GM19452 (cell line): ENCODE data around the gene STARD6.
A peak's percentile ranks its signal among the peaks of the same experiment; 100 is the strongest.
"Not testable (repeated sequence)": the region's sequence is repeated elsewhere in the genome, so short reads cannot be mapped to it uniquely, and the experiment has no call there.

Experiments used
- ATAC-seq: cut with Tn5 transposase; IDR thresholded peaks from one replicate; pipeline ENCODE4 v1.9.1; 2021; ENCODE audit not compliant: unreplicated experiment

The STARD6 gene, protein sequence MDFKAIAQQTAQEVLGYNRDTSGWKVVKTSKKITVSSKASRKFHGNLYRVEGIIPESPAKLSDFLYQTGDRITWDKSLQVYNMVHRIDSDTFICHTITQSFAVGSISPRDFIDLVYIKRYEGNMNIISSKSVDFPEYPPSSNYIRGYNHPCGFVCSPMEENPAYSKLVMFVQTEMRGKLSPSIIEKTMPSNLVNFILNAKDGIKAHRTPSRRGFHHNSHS

DNA sequence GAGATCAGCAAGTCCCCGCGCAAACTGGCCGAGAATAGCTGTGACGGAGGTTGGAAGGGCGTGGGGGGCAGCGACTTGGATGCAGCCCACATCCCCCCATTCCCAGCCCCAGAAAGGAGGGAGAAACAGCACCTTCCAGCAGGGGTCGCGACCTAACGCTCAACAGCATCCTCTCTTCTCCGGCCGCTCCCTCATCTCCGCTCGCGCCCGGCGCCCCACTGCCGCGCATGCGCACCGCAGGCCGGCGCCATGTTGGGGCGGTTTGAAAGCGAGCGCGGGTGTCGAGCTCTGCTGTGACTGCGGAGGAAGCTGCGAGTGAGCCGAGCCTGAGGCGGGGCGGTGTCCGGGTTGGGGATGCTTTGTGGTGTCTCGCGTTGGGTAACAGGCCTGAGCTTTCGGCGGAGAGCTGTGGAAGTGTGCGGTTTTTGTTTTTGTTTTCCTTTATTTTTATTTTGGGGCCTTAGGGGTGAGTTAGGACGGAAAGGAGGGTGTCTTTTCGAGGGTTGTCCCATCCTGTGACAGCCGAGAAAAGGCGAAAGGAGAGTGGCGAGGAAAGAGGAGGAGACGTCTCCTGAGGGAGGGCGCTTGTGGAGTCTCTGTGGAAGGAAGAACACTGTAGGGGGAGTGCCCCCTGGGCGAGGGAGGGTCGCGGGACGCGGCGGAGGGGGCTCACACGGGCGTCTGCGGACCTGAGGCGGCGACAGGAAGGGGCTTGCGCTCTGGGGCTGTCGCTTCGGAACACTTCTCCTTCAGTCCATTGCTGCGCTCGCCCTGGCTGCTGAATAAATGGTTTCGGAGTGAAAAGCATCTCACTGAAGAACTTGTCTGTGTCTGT lies at the start of gene STARD6, which contains the start of gene C18orf54:
STARD6 (minus strand) TSS at position 199 of the 835 bp plus-strand sequence. CDS start 3,285 bp downstream, outside the sequence.
C18orf54 (plus strand) TSS at position 247 of the 835 bp plus-strand sequence. CDS start 2,667 bp downstream, outside the sequence.
- peak; percentile 94 for ATAC-seq

DNA sequence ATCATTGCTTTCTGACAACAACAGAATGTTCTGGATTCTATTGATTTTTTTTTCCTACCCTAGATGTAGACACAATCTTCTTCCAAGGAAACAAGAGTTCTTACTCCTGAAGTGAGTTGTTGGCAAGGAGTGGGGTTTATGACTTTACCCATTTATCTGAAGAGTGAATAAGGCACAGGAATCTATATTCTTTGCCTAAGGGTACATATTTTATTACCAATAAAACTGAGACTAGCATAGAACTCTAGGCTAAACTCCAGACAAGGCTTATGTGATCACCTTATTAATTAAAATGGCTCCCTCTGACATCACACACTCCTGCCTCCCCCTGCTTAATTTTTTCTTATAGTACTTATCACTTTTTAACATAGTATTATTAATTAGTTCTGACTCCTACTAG lies 47.6 kb upstream of the STARD6 start:
- ATAC-seq: no peak

DNA sequence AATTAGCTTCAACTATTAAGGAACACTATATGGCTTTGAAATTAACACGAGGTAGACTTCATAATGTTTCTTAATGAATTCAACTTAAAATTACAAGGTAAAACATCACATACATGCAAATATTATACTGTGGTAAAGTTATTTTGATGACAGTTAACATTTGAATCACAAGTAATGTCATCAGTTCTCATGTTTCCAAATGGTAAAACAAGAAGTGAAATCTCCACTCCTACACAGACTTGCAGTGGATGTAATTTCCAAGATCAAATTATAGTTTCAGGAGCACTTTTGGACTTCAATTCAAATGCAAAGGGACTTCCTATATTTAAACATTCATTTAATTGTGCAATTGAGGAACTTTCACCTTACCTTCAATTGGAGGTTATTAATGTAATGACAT lies 39.1 kb upstream of the STARD6 start:
- no peak for ATAC-seq

DNA sequence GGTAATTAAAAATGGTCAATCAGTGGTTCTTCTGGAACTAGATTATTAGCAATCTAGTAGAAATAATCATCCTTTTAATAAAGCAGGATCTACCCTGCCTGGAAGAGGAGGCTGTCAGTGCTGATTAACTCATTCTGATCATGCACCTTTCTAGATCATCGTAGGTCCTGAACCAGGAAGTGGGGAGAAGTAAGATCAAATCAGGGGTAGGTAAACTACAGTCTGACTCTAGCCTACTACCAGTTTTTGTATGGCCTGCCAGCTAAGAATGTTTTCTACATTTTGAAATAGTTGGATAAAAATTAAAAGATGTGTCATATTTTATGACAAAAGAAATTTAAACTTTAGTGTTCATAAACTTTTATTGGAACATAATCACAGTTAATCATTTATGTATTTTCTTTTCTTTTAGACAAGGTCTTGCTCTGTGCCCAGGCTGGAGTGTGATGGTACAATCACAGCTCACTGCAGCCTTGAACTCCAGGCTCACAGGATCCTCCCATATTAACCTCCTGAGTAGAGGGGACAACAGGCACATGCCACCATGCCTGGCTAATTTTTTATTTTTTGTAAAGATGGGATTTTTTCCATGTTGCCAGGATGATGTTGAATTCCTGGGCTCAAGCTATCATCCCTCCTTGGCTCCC lies 36.1 kb upstream of the STARD6 start:
- no peak for ATAC-seq

DNA sequence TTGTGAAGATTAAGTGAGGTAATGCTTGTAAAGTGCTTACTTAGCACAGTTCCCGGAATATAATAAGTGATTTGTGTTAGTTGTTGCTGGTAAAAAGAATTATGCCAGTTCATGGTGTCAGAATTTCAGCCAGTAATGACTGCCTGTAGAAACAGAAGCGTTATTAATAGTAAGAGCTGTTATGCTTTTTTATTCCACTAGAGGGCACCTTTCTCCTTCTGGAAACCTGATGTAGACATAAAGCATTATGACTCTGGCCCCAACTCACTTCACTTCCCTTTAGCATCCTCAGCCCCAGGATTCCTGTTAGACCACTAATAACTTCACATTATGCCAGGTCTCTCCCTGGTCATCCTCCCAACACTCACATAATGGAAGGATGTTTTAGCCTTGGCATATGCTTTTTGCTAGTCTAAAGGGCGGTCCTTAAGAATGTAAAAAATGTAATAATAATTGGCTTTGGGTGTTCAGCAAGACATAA lies 34.9 kb upstream of the STARD6 start:
- ATAC-seq: peak; percentile 56

DNA sequence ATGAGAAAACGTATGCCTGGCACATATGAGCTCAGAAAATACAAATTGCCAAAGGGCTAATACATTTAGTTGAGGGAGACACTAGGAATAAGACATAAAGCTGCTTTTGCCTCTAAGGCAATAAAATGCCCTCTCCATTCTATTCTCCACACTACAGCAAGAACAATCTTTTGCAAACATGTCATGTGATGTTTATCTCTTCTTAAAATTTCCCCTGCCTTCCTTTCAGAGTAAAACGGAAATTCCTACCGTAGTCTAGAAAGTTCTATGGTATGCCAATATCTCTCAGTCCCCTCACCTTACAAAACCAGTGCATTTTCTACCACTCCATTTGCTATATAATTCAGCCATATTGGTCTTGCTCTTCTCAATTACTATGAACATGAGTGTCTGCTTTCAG lies 33.2 kb upstream of the STARD6 start:
- no peak for ATAC-seq

DNA sequence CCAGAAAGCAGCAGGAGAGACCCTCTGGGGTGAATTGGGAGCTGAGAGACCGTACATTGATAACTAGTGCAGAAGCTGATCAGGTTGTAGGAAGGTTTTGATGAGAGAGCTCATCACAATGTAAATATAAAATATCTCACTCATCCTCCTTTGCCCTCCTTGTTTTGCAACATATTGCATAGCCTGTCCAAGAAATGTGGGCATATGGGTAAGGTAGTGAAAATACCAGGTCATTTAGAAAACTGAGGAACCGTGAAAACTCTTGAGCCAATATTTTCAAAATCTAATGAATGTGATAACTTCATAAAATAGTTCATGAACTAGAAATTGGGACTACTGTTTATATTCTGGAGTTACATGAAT lies 31.5 kb upstream of the STARD6 start:
- no peak for ATAC-seq

DNA sequence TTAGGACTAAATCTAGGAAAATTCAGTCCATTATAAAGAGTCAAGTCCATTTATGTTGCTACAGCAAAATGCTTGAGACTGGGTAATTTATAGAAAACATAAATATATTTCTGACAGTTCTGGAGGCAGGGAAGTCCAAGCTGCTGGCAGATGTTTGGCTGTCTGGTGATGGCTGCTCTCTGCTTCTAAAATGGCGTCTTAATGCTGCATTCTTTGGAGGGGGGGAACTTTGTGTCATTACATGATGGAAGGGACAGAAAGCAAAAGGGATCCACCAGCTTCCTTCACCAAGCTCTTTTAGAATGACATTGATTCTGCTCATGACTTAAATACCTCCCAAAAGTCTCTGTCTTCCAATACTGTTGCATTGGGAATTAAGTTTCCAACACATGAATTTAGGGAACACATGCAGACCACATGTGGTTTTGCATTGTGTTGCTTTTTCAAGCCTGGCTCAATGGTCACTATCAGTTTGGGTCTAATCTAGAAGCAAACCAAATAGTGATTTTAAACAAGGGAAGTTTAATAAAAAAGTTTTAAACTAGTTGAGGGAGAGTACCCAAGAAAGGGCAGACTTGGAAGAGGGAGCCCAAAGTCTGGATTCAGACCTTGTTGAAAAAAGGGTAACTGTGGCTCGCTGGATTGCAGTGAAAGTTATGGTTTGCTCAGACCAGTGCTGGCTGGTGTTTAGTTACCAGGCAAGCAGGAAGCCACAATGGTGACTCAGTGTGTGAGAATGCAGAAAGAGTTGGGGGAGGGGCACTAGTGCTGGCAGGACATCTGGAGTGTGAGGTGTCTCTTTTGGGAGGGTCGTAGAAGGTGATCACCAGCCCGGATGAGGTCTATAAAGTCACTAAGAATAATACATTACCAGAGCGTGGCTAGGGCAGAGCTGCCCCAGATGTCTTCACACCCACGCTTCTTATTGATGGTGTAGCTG lies 30.8 kb upstream of the STARD6 start:
- ATAC-seq: peak; percentile 94

DNA sequence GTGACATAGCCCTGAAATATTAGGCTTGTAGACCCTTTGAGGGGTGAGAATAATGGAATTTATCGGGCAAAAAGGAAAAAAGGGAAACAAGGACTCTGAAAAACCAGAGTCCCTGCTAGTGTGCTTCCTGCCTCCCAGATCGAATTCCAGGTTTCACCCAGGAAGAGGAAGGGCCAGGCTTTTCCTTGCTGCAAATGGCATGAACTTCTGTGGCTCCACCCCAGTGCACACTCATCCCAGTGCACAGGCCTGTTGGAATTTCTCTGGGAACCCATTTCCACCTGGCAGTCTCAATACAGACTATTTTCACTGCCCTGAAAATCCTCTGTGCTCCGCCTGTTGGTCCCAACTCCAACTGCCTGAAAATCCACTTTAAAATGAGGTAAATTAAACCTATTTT lies 30.0 kb upstream of the STARD6 start:
- no peak for ATAC-seq

DNA sequence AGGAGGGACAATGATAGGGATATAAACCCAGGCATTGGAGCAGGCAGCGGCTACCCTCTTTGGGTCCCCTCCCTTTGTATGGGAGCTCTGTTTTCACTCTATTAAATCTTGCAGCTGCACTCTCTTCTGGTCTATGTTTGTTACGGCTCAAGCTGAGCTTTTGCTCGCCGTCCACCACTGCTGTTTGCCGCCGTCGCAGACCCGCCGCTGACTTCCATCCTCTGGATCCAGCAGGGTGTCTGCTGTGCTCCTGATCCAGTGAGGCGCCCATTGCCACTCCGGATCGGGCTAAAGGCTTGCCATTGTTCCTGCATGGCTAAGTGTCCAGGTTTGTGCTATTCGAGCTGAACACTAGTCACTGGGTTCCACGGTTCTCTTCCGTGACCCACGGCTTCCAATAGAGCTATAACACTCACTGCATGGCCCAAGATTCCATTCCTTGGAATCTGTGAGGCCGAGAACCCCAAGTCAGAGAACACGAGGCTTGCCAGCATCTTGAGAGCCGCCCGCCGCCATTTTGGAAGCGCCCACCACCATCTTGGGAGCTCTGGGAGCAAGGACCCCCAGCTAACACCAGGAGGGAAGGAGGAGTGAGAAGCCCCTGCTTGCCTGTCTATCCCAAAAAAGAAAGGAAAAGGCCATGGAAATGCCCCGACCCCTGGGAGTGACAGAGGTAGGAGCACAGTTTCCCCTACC lies 29.3 kb upstream of the STARD6 start:
- ATAC-seq: not testable (repeated sequence)

DNA sequence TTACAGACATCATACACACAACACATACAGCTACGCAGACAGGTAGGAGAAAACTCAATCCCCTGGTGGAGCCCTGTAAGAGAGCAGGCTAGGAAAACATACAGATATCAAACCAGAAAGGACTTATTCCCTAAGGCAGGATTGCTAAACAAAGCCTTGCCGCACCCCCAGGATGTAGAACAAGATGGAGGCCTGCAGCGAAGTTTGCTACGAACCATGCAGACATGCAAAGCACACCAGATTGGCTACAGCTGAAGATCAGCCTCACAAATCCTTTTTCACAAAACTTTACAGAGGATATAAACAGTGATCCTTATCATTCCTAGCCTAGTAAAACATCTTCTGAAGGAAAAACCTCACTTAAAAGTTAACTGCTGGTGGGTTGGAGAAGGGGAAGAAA lies 28.4 kb upstream of the STARD6 start:
- no peak for ATAC-seq

DNA sequence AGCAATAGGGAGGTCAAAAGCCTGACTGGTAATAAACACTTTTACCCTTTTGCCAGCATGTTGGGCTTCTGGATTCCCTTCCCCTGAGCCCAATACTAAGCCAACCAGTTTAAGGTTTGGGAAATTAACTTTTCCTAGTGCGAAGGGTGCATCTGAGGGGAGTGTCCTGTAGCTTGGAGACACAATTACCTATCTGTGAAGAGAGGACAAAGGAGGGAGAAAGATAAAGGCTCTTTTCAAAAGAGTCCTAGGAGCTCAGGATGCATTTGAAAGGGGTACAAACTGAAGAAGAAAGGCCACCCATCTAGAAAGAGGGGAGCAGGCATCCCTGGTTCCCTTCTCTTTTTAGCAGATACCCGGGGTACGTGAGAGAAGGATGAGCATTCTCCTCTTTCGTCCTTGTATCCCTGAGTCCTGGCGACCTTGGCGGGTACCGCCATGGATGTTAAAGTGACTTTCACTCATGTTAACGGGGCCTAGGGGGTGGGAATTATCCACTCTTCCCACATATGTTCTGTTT lies 25.1 kb upstream of the STARD6 start:
- no peak for ATAC-seq

DNA sequence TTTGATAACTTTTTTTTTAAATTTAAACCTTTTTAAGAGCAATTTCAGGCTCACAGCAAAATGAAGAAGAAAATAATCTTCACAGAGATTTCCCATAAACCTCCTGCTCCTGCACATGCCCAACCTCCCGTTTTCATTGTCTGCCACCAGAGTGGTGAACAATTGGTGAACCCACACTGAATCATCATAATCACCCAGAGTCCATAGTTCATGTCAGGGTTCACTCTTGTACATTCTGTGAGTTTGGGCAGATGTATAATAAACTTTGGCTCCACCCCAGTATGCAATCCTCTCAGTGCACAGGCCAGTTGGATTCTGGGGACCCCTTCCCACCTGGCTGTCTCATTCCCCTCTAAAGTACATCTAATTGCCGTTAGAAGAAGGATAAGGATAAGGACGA lies 24.4 kb upstream of the STARD6 start:
- ATAC-seq: no peak

DNA sequence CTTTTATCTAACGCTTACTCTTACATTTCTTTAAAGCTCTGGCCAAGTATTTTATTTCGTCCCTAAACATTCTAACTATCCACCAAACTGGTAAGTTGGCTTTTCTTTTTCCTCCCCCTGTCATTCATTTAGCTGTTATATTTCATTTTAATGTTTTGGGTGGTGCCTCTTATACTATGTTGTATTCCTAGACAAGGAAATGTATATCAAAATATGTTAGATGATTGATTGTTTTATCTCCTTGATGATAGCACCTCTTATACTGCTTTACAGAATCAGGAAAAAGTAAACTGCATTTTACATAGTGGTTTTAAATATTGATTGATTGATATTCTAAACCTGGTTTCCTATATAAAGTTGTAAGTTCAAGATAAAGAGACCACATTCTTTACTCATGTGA lies 24.0 kb upstream of the STARD6 start:
- no peak for ATAC-seq

DNA sequence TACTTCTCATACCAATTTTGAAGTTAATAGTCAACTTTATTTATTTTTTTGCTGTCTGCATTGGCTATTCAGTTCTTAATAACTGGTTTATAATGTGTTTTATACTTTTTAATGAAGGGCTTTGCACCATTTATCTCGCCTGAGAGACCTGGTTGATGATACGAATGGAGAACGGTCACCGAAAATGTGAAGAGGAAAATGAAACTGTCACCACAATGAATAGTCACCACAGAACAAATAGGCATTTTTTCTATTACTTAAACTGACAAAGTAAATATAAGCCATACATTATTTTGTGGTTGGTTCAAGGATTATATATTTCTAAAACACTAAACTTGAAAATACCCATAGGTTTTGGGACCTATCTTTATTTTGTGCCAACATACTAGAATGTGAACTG lies 20.4 kb upstream of the STARD6 start:
- ATAC-seq: no peak

DNA sequence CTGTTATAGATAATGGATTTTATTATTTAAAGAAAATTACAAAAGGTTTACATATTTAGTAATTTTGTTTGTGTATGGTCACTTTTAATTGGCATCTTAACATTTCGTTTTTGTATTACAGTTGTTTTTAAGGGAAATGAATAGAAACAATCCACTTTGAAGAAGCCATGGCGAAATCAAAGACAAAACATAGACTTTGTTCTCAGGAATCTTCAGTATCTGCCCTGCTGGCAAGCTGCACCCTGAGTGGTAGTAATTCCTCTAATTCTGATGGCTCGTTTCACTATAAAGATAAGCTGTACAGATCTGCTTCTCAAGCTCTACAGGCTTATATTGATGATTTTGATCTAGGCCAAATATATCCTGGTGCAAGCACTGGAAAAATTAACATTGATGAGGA lies 2.7 kb upstream of the STARD6 start:
- no peak for ATAC-seq

DNA sequence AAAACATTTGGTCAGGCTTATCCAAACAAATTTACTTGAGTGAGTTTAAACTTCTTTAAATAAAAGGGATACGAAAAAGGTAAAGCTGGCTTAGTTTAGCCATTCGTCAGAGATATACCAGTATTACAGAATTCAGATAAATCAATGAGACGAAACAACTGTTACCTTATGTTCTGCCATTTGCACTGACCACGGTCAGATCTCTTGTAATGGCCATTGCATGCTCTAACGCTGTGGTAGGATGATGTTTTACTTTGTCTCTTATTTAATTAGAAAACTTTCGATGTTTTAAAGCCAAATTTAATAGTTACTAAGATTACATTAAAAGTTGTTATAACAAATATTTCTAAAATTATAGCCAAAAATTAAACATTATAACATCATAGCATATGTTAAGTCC lies 1.6 kb upstream of the STARD6 start:
- no peak for ATAC-seq

DNA sequence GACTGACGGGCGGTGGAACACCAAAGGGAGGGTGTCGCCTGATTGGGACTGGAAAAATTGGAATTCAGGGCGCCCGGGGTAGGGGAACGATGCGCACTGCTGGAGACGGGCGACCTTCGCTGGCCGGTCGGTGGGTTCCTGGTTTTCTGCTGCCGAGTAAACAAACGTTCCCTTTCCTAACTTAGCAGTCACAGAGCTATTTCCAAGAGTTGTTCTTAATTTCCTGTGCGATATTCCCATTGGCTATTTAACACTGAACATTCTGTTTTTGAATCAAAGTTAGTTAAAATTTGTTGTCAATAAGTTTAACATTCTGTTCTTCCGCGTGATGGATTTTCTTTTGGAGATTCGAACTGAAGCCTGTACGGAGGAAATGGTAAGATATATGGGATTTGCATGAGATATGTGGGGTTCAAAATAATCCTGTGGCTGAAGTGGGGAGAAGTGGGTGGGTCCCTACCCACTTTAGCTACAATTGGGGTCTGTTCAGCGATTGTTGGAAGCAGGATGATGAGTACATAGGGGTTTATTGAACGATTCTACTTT lies 910 bp upstream of the STARD6 start:
- ATAC-seq: peak; percentile 14

DNA sequence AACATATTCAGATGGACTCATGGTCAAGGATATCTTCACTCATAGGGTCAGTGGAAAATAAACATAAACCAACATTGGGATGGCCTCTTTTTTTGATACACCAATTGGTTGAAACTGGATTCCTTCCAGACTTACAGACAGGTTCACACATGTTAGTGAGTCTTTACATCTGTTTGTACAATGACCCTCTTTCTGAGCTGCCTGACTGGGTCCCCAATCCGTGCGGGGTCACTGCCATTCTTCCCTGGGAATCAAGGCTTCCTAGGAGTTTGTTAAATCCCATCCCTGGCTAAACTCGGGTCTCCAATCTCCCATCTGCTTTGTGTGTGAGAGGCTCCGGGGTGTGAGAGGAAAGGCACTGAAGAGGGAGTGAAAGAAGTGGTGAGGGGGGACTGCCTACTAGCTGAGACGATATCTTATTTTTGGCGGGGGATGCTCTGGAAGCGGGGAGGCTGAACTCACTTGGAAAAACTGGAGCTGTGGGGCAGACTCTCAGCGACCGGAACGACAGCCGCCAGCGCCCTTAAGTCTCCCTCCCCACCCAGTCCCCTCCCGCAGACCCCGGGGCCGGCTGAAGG lies 487 bp downstream of the STARD6 start:
- peak; percentile 41 for ATAC-seq
